ENCODE data around the gene SKAP1.
"Not testable (repeated sequence)": the region's sequence is repeated elsewhere in the genome, so short reads cannot be mapped to it uniquely, and the experiment has no call there.

SKAP1 gene

DNA sequence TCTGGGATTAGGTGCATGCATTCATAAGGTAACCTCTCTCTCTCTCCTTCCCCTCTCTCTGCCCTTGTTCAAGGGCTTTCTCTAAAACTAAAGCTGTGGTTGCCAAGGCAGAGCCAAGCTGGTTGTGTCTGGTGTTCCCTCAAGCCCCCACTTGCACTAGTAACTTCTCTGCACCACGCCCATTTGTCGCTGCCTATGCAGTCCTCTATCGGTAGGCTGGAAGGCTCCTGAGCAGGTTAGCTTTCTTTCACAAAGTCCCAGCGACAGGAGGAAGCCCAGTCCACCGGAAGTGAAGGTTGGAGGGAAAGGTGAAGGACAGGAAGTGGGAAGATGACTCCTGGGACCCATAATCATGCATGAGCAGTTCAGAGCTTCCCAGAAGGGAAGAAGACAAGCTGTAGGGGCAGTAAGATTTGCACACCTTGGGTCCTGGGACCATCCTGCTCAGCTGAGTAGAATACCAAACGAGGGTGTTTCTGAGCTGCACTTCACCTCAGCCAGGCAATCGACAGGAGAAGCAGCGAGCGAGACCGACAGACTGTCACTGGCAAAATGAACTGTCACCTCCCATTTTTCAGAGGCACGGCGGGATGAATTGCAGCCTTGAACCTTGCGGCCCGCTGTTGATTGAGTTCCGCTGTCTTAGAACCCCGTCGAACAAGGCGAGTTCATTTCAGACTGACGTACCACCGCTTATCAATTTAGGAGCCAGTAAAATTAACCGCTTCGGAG lies 14.7 kb upstream of the SKAP1 start:
- peak; percentile 70 for DNase-seq

- no peak for DNase-seq
Observed at GRCh38 chr17:48443712-48444111, 13.7 kb upstream of the SKAP1 start.

DNA sequence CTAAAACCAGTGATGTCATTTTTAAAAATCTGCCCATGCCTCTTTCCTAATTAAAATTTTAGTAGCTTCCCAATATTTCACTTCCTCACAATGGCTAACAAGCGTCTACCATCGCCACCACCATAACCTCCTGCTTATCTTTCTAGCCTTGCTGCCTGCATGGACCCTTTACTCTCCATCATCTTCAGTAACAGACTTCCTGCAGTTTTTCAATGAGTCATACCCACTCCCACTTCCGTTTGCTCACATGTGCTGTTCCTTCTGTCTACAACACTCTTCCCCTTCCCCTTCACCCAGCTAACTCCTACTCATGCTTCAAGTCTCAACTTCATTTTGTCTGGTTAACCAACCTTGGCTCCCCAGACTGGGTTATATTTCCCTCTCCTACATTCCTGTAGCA lies 12.8 kb upstream of the SKAP1 start:
- DNase-seq, result no peak

GRCh38 chr17:48441862-48442261 lies 11.8 kb upstream of the SKAP1 start:
- peak; percentile 53 for DNase-seq

- no peak for DNase-seq
Observed at GRCh38 chr17:48441231-48441711, 11.3 kb upstream of the SKAP1 start.

- DNase-seq, result no peak
Observed at GRCh38 chr17:48440669-48441068, 10.7 kb upstream of the SKAP1 start.

DNA sequence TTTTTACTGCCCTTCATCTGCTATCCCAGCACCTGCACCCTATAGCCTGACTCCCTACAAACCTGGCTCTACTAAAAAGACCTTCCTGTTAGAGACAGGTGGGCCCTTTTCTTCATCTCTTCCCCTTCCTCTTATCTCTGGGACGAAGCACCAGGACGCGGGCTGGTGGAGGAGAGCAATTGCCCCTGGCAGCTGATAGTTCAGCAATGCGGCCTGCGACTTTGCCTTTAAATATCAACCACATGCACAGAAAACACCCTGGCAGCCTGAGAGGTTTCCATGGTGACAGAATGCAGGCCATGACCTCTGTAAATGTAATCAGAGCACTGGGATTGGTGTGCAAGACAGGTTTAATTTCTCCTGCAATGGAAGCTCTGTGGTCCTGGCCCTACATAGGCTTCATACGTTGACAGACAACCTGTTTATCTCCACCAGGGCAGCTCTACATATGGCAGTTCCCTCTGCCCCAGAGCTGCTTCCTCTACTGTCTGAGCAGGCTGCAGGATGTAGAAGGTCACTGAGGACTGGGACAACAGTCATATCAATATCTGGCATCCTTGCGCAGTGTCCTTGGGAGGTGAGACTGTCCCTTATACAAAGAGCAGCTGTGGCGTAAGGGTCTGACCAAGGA lies 10.0 kb upstream of the SKAP1 start:
- peak; percentile 72 for DNase-seq

DNA sequence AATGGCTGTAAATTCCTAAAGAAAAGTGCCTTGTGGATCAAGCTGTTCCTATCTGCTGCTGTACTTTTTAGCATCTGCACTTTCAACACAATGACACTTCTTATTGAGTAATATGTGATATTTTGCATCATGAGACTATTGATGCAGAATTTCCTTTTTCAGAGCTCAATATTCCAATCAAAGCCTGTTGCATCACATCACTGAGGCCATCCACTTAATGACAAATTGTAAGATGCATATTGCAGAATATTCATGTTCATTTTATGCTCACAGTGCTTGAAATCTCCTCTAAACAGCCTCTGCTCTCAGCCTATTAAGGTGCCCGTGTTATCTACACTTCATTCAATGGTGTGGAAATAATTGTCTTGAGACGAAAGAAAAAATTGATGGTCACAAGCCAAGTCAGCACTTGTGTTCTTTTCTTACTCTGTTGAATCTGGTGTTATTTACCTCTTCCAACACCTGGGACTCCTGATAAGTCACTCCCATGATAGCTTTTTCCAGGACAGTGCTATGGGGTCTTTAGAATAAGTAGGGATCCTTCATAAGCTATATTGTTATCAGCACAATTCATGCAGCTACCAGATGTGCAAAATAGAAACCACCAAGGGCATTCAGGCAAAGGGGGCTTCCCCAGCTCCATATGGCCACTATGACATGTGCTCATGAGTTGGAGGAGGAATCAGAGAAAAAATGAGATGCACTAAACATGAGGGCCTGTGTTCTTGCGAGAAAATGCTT lies 9.3 kb upstream of the SKAP1 start:
- no peak for DNase-seq

DNA sequence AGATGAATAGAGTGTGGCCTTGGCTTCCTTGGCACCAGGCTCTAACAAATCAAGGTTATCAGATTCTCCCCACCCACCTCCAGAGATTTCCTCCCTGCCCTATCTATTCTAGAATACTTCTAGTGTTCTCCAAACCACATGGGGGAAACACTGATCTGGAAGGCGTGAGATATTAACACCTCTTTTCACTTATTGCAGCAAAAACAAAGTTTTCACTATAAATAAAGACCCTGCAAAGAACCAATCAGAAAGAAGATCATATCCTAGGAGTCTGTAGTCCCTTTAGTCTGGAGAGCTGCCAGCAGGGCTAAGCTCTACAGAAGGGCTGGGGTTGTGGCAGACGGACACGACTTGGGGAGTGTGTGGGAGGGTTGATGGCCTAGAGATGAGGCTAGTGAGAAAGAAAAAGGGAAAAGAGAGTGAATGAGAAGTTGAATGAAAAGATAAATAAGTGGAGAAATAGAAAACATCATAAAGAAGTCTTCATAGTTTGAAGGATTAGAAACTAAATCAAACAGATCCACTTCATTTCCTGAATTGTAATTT lies 8.6 kb upstream of the SKAP1 start:
- DNase-seq, result no peak

GRCh38 chr17:48433896-48434295 lies 3.9 kb upstream of the SKAP1 start:
- no peak for DNase-seq

DNA sequence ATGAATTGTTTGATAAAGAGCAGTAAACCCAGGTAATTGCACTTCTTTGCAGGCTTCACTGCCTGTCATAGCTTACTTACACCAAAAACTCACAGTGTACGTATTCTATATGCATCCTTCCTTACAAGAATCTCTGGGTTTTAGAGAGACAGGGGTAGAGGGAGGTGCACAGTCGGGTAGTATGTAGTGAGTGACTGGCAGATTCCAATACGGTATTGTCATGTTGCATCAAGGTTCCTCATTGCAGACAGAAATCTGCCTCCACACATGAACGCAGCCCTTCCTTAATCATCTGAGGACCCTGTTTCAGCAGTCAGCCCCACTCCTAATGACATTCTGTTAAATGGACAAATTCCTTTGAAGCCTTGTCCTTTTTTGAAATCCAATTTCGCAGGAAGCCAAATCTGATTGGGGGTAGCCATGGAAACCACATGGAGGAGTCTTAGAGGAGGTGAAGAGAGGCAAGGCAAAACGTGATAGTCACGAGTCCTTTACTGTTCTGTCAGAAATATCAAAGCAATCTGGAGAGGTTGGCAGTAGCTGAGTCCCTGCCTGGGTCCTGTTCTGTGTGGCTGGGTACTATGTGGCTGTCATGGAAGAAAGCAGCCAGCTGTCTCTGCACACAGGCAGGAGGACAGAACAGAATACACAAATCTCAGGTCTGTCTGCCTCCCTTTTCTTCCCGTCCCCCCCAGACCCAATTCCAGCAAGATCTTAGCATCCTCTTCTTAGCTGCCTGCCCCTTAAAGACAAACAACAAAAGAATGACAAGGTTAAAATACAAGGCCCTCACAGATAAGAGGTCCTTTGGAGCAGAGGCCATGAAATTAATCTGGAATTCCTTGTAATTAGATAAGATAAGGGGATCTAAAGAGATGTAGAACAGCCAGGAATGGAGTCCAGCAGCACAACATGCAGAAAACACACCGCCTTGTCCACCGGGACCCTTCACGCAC lies 3.1 kb upstream of the SKAP1 start:
- DNase-seq, result no peak

- DNase-seq, result no peak
Observed at GRCh38 chr17:48429156-48429555, 858 bp downstream of the SKAP1 start.

- peak; percentile 70 for DNase-seq
Observed at GRCh38 chr17:48427598-48427997, 2.4 kb downstream of the SKAP1 start.

- no peak for DNase-seq
Observed at GRCh38 chr17:48426761-48427500, 3.1 kb downstream of the SKAP1 start.

DNA sequence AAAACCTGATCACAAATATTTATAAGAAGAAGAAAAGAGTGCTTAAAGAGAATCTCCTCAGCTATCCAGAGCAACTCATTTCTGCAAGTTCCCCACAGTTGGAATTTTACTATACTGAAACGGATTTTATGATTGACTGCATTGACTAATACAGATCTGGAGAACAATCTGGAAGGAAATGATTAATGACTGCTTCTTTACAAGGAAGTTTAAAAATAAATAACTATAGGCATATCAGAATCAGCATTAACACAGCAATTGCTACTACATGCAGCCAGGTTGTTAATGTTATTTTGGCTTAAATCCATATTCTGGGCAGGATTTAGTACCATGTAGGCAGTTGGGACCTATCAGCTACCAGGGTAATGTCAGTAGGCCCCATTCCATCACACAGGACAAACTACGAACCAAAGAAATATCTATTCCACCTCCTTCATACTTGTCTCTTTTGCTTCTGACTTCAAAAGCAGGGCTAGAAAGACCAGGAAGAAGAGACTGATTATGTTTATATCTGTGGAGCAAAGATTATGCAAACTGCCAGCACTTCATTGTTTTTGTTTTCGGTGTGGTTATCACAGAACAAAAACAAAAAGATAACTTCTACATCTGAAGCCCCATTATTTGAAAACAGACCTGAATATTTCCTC lies 3.9 kb downstream of the SKAP1 start:
- DNase-seq, result no peak

DNA sequence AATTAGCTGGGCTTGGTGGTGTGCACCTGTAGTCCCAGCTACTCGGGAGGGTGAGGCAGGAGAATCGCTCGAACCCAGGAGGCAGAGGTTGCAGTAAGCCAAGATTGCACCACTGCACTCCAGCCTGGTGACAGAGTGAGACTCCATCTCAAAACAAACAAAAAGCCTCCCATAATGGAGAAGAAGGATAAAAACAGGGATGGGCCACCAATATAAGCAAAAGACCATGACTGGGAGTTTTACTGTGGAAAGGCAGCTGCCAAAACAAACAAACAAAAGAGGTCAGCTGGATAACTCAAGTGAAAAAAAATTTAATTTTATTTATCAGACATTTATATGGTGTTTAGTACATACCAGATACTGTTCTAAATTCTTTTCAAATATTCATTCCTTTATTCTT lies 8.0 kb downstream of the SKAP1 start:
- DNase-seq, result not testable (repeated sequence)

GRCh38 chr17:48420823-48421222 lies 9.2 kb downstream of the SKAP1 start:
- DNase-seq, result no peak

DNA sequence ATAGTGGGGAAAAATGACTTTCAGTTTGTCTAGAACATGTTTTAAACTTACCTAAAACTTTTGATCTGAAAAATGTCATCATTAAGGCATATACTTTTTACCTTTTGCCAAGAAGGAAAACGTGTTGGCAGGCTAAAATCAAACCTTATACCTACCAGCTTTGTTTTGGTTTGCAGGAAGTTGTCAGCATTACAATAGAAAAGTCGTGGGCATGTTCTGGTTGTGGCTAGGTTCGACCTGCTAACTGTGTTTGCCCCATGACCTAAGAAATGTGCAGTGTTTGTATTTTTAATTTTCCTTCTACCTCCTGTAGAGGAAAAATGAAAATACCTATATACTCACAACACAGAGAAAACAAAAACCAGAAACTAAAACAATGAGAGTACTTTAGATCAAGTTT lies 13.0 kb downstream of the SKAP1 start:
- no peak for DNase-seq

DNA sequence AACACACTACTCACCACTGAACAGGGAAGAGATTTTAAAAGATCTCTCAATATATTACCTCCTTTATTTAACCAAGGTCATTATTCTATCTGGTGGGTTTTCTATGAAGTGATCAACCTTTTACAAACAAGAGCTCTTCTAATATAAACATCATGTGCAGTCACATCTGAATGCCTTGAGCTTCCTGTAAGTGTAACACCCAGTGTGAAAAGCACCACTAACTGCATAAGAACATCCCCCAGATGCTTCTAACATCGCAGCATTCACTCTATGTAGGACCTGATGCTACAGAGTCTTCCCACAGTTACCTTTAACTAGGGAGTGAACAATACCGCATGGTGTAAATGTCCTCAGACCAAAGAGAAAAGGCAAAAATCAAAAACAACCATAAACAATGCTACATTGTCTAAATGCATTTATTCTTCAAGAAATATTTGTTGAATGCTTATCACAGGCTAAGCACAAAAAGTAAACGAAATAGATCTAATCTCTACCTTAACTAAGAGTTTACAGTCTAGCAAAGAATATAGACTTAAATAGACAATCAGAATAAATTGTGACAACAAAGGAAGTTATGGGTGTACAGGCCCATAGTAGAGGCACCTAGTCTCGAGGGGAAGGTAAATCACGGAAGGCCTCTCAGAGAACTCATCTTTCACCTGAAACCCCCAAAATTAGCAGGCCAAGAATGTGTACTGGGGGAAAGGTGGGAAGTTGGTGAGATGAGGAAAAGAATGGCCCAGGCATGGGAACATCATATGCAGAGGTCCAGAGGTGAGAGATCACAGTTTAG lies 16.2 kb downstream of the SKAP1 start:
- DNase-seq, result no peak

DNA sequence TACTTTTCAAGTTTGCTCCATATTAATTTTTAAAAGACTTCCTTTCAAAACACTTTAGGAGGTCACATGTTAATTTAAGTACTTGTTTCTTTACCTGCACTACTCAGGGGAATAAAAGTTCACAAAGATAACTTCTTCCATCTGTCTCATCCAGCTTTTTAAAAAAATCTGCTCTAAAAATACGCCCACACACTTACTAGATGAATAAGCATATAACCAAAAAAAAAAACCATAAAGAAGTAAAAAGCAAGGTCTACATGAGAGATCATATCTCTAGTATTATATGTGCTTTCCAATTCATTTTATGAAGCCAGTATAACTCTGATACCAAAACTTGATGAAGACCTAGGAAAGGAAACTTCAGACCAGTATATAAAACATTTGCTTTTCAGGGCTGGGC lies 17.2 kb downstream of the SKAP1 start:
- no peak for DNase-seq

Measured in activated CD8-positive, alpha-beta memory T cell treated with anti-CD3 and anti-CD28 coated beads for 24 hours (primary cell).